Body of pancreas (tissue), 4 donors: Measurements from ENCODE around the gene PPARGC1A.

Experiments used
- CTCF ChIP-seq, 7 experiments: fragments of 450-650 bp in 4 of 7; fragments of 200-600 bp in 3 of 7; sonication (generic) in 3 of 7; IDR thresholded peaks; one replicate each; pipeline ENCODE4 v1.5.1; 2016 to 2019; ENCODE audit warnings: antibody characterized with exemption in 7 of 7
- POLR2A ChIP-seq, 3 donors: fragments of 450-650 bp; IDR thresholded peaks; one replicate each; pipeline ENCODE4 v1.6.1; 2016; ENCODE audit warnings: antibody characterized with exemption in 3 of 3, mild to moderate bottlenecking in 2 of 3

- TF ChIP-seq CTCF (IDR thresholded peaks at IDR 0.05) (no peak), POLR2A (IDR thresholded peaks at IDR 0.05) (no peak)
These were observed 11.5 kb downstream of the PPARGC1A start for GRCh38 chr4:23878246-23878891.
